ENCODE data around the gene MYL1.

Gene MYL1

GRCh38 chr2:210268281-210268680 lies 46.7 kb downstream of the MYL1 start:
- H3K9me3 ChIP-seq: no peaks in the 10 kb centered on the region
- no peak for DNase-seq
- intact Hi-C loops (cut with DNase I; ENCODE audit: low total_unique reads): no loop called here
- no peaks in the 10 kb centered on the region for H3K27me3 ChIP-seq
- no peaks in the 10 kb centered on the region for H3K36me3 ChIP-seq
- H3K4me3 ChIP-seq: no peak overlapping the region
- H3K27ac ChIP-seq: no peak overlapping the region
- TF ChIP-seq CTCF (IDR thresholded peaks at IDR 0.05): no peak
- no peaks in the 10 kb centered on the region for H3K4me1 ChIP-seq

- TF ChIP-seq CTCF (IDR thresholded peaks at IDR 0.05): no peak
- intact Hi-C loops (cut with DNase I; ENCODE audit: low total_unique reads): no loop called here
- H3K4me1 ChIP-seq: no peaks in the 10 kb centered on the region
- H3K36me3 ChIP-seq: no peaks in the 10 kb centered on the region
- H3K4me3 ChIP-seq: no peak overlapping the region
- no peak for DNase-seq
- no peaks in the 10 kb centered on the region for H3K27me3 ChIP-seq
- no peaks in the 10 kb centered on the region for H3K9me3 ChIP-seq
- no peak overlapping the region for H3K27ac ChIP-seq
Observed at GRCh38 chr2:210267698-210268097, 47.3 kb downstream of the MYL1 start.

- Histone ChIP-seq H3K4me1 (no peaks in the 10 kb centered on the region), H3K27me3 (no peaks in the 10 kb centered on the region), H3K27ac (no peak overlapping the region), H3K4me3 (no peak overlapping the region), H3K9me3 (no peaks in the 10 kb centered on the region), H3K36me3 (no peaks in the 10 kb centered on the region)
- no peak for TF ChIP-seq CTCF (IDR thresholded peaks at IDR 0.05)
- intact Hi-C loops (cut with DNase I; ENCODE audit: low total_unique reads): no loop called here
- DNase-seq: no peak
Observed at GRCh38 chr2:210264282-210264681, 50.7 kb downstream of the MYL1 start.

DNA sequence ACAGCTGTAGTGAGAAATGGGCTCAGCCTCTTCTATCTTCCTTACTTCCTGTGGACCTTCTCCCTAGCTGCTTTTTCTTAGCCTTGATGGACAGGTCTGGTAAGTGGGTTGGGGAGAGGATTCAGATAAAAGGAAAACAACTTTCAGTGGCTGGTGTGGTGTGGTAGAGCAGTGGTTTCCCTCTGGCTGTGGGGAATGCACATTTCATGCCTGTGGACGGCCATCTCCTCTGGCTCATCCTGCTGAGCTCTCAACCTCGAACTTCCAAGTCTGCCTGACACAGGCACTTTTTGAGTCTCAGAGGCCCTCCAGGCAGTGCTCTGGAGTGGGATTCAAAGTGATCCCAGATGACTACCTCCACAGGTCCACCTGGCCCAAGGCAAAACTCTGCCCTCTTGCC lies 51.1 kb downstream of the MYL1 start:
- no peak overlapping the region for H3K27ac ChIP-seq
- H3K4me3 ChIP-seq: no peak overlapping the region

DNA sequence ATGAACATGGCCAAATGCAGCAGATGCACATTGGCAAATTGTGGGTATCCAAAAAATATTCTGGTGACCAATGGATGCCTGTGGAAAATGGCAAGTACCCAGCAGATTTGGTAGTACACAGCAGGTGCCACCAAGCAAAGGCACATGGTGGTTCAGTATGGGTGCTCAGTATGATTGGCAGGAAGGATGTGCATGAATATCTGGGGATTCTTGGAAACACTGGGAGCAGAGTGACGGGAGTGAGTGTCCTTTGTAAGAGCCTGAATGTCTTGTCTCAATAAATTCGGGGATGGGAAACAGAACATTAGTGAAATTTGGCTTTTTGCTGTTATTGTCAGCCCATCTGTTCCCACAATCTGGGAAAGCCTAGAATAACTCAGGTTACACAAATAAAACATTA lies 52.9 kb downstream of the MYL1 start:
- Histone ChIP-seq H3K27me3 (no peaks in the 10 kb centered on the region), H3K36me3 (no peaks in the 10 kb centered on the region), H3K9me3 (no peaks in the 10 kb centered on the region), H3K4me3 (no peak overlapping the region), H3K27ac (no peak overlapping the region), H3K4me1 (no peaks in the 10 kb centered on the region)
- intact Hi-C loops (cut with DNase I; ENCODE audit: low total_unique reads): no loop called here
- no peak for TF ChIP-seq CTCF (IDR thresholded peaks at IDR 0.05)
- DNase-seq: no peak

More for the DNA sequence above, 51.1 kb downstream of the MYL1 start:
- intact Hi-C loops (cut with DNase I; ENCODE audit: low total_unique reads): no loop called here
- Histone ChIP-seq H3K36me3 (no peaks in the 10 kb centered on the region), H3K9me3 (no peaks in the 10 kb centered on the region), H3K4me1 (no peaks in the 10 kb centered on the region), H3K27me3 (no peaks in the 10 kb centered on the region)
- DNase-seq: no peak
- no peak for TF ChIP-seq CTCF (IDR thresholded peaks at IDR 0.05)

DNA sequence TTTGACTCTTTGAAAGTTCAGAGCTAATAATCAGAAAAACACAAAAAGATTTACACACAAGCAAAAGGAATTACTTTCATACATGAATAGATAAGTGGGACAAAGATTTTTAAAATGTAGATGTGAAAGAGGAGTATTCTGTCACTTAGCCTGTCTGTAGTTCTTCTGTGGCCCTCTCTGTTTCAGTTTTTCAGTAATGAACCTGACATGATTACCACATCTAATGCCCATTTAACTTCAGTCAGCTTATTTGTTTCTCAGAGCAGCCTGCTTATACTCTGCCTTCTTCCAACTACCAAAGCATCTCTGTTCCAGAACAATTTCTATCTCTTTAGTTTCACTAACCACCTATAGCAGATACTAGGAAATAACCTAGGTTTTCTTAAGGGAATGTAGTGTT lies 55.3 kb downstream of the MYL1 start:
- no peaks in the 10 kb centered on the region for H3K27me3 ChIP-seq
- H3K4me1 ChIP-seq: no peaks in the 10 kb centered on the region
- TF ChIP-seq CTCF (IDR thresholded peaks at IDR 0.05): no peak
- no peaks in the 10 kb centered on the region for H3K36me3 ChIP-seq
- no peak overlapping the region for H3K27ac ChIP-seq
- no peaks in the 10 kb centered on the region for H3K9me3 ChIP-seq
- intact Hi-C loops (cut with DNase I; ENCODE audit: low total_unique reads): no loop called here
- no peak overlapping the region for H3K4me3 ChIP-seq
- no peak for DNase-seq
